K562 (cell line): ENCODE data around the gene PREP. TPM values are rescaled to one million over a fixed set of nuclear protein-coding genes. Genes with fewer than 3 reads are reported as not detected.

Experiments
- DPF2 ChIP-seq: fragments of 450-650 bp; IDR thresholded peaks from 2 replicates; pipeline ENCODE4 v1.6.1; 2016
- EZH2 ChIP-seq: IDR thresholded peaks from 2 replicates; pipeline ENCODE4 v1.6.1; 2012; ENCODE audit warnings: low read depth, mild to moderate bottlenecking, inconsistent platforms, low read length, borderline replicate concordance
- FIP1L1 ChIP-seq: fragments of 200-400 bp; formaldehyde crosslinking; IDR thresholded peaks from 2 replicates; pipeline ENCODE4 v1.6.1; 2018; ENCODE audit warnings: mild to moderate bottlenecking, low read depth, low read length; ENCODE audit not compliant: poor library complexity, severe bottlenecking
- KDM1A ChIP-seq, 2 experiments: fragments of 450-650 bp; IDR thresholded peaks; 2 replicates each; pipeline ENCODE4 v1.6.1; 2016; ENCODE audit warnings: mild to moderate bottlenecking in 2 of 2
- NR2C1 ChIP-seq, 2 experiments: fragments of 450-650 bp; IDR thresholded peaks; 2 replicates each; pipeline ENCODE4 v1.6.1; 2017; ENCODE audit warnings: mild to moderate bottlenecking in 2 of 2, antibody characterized with exemption in 1 of 2, inconsistent platforms in 1 of 2, missing compliant biosample characterization in 1 of 2, missing genetic modification characterization in 1 of 2
- PCBP1 ChIP-seq: fragments of 200-400 bp; formaldehyde crosslinking; IDR thresholded peaks from 2 replicates; pipeline ENCODE4 v1.6.1; 2018; ENCODE audit warnings: mild to moderate bottlenecking, low read depth, low read length; ENCODE audit not compliant: poor library complexity, severe bottlenecking
- POLR2AphosphoS2 ChIP-seq: IDR thresholded peaks from 2 replicates; pipeline ENCODE4 v1.6.1; 2012; ENCODE audit warnings: low read length, improper control_type of control experiment
- PREB ChIP-seq: sonication (generic); formaldehyde crosslinking; IDR thresholded peaks from 2 replicates; pipeline ENCODE4 v1.8.1; 2023; ENCODE audit warnings: mild to moderate bottlenecking, missing genetic modification reagents
- RB1 ChIP-seq: fragments of 450-650 bp; IDR thresholded peaks from 2 replicates; pipeline ENCODE4 v1.6.1; 2017; ENCODE audit warnings: low read depth, mild to moderate bottlenecking
- RUNX1 ChIP-seq: sonication (generic); IDR thresholded peaks from 2 replicates; pipeline ENCODE4 v1.6.1; 2016; ENCODE audit warnings: antibody characterized with exemption, low read depth
- SFPQ ChIP-seq: fragments of 200-400 bp; formaldehyde crosslinking; IDR thresholded peaks from 2 replicates; pipeline ENCODE4 v1.6.1; 2017; ENCODE audit warnings: mild to moderate bottlenecking, low read depth, low read length, moderate library complexity
- SUPT5H ChIP-seq: fragments of 450-650 bp; IDR thresholded peaks from 2 replicates; pipeline ENCODE4 v1.6.1; 2016
- TOE1 ChIP-seq, 2 experiments: fragments of 450-650 bp in 1 of 2; sonication (generic) in 1 of 2; formaldehyde crosslinking in 1 of 2; IDR thresholded peaks; 2 replicates each; pipeline versions ENCODE4 v1.7.1 to v1.8.0; 2016 to 2022; ENCODE audit warnings: borderline replicate concordance in 2 of 2, mild to moderate bottlenecking in 2 of 2, antibody characterized with exemption in 1 of 2, inconsistent platforms in 1 of 2, low read depth in 1 of 2, missing genetic modification reagents in 1 of 2, moderate library complexity in 1 of 2
- TRIM25 ChIP-seq: fragments of 450-650 bp; IDR thresholded peaks from 2 replicates; pipeline ENCODE4 v1.7.0; 2016; ENCODE audit warnings: borderline replicate concordance
- U2AF1 ChIP-seq: fragments of 200-400 bp; formaldehyde crosslinking; optimal IDR thresholded peaks from 2 replicates; pipeline ENCODE3; 2017; ENCODE audit warnings: mild to moderate bottlenecking, low read depth, low read length, moderate library complexity
- USF1 ChIP-seq: sonication (generic); formaldehyde crosslinking; IDR thresholded peaks from 2 replicates; pipeline ENCODE4 v1.9.0; 2022; ENCODE audit warnings: mild to moderate bottlenecking, missing genetic modification reagents
- ZBTB17 ChIP-seq: fragments of 450-650 bp; formaldehyde crosslinking; IDR thresholded peaks from 2 replicates; pipeline ENCODE4 v1.4.0; 2020; ENCODE audit warnings: mild to moderate bottlenecking
- ZNF197 ChIP-seq: fragments of 200-800 bp; sonication (Bioruptor generic); IDR thresholded peaks from 2 replicates; pipeline ENCODE4 v1.6.1; 2016; ENCODE audit warnings: low read depth, missing genetic modification characterization, missing compliant biosample characterization
- ZNF239 ChIP-seq: fragments of 250-450 bp; sonication (Bioruptor Pico); IDR thresholded peaks from 2 replicates; pipeline ENCODE4 v1.4.0; 2020; ENCODE audit warnings: mild to moderate bottlenecking
- ZNF24 ChIP-seq: fragments of 450-650 bp; IDR thresholded peaks from 2 replicates; pipeline ENCODE4 v1.6.1; 2016
- polyA plus RNA-seq, 8 experiments: library from polyadenylated mRNA; depleted of rRNA in 4 of 8; stranded (reverse) in 5 of 8; unstranded in 3 of 8; fragments of >200 nt; fragmentation: Nextera tagmentation in 2 of 8; fragmentation: Illumina TruSeq in 1 of 8; extraction: Ambion mirVana in 2 of 8; extraction: Trizol in 1 of 8; gene quantifications; 2 replicates each; pipeline versions ENCODE4 v1.2.1 to v1.2.3, GENCODE V29; 2011 to 2014; ENCODE audit warnings: inconsistent platforms in 1 of 8, missing spikeins in 1 of 8
- total RNA-seq, 7 experiments: library from RNA; depleted of rRNA in 6 of 7; stranded (reverse); fragments of >200 nt in 6 of 7; fragmentation: Illumina TruSeq in 2 of 7; extraction: Trizol in 2 of 7; gene quantifications; 2 replicates each; pipeline versions ENCODE4 v1.2.1 to v1.2.3, GENCODE V29; 2011 to 2021; ENCODE audit warnings: low replicate concordance in 1 of 7

PREP gene
- total and polyA plus RNA-seq, 9 of the 15 experiments (the other 6 are each of a cell fraction or from before 2014, with no cell fraction given), result 14.1 to 60.8 (median 28.3) TPM

GRCh38 chr6:105402939-105403935 is at the start of gene PREP (continued):
- TF ChIP-seq ZBTB17 (CRISPR knock-in tag) (no peak), U2AF1 (peak; percentile 33), KDM1A (IDR thresholded peaks at IDR 0.05) (peak; percentile 41 to 55; a peak in 2 of 4 replicates), EZH2 (no peak), USF1 (CRISPR knock-in tag) (no peak), NR2C1 (IDR thresholded peaks at IDR 0.05) (no peak), NR2C1 (tag; IDR thresholded peaks at IDR 0.05) (no peak), RUNX1 (no peak), RB1 (peak; percentile 95), PCBP1 (no peak), ZNF239 (CRISPR knock-in tag) (no peak), PREB (no peak), DPF2 (no peak), ZNF24 (peak; percentile 52; the same call in 1 of the 2 replicates), SFPQ (no peak), FIP1L1 (peak; percentile 44), TOE1 (IDR thresholded peaks at IDR 0.05; ENCODE audit: borderline replicate concordance) (no peak), TOE1 (CRISPR knock-in tag; IDR thresholded peaks at IDR 0.05; ENCODE audit: borderline replicate concordance, low read depth) (no peak), POLR2AphosphoS2 (no peak), ZNF197 (CRISPR knock-in tag) (no peak), TRIM25 (no peak), SUPT5H (peak; percentile 52)
